HCT116 (cell line): ENCODE measurements around the gene PLA2G1B.

Experiments
- ATF3 ChIP-seq: IDR thresholded peaks from 2 replicates; pipeline ENCODE4 v1.6.1; 2012
- CTCF ChIP-seq, 3 experiments: fragments of 200-600 bp in 1 of 3; sonication (generic) in 1 of 3; IDR thresholded peaks in 2 of 3; conservative IDR thresholded peaks in 1 of 3; 2 replicates each; pipeline ENCODE4 v1.5.1; 2012 to 2017; ENCODE audit warnings: low read depth in 2 of 3, low read length in 2 of 3, antibody characterized with exemption in 1 of 3, borderline replicate concordance in 1 of 3, control low read depth in 1 of 3, mild to moderate bottlenecking in 1 of 3, mixed read lengths in 1 of 3, mixed run types in 1 of 3, moderate library complexity in 1 of 3; ENCODE audit not compliant: insufficient read depth in 1 of 3
- EGR1 ChIP-seq: IDR thresholded peaks from 2 replicates; pipeline ENCODE4 v1.6.1; 2012; ENCODE audit warnings: low read depth
- EZH2 ChIP-seq: fragments of 200-600 bp; sonication (generic); IDR thresholded peaks from 2 replicates; pipeline ENCODE4 v1.6.1; 2017; ENCODE audit warnings: antibody characterized with exemption, mixed run types
- POLR2A ChIP-seq: IDR thresholded peaks from 2 replicates; pipeline ENCODE4 v1.7.0; 2011; ENCODE audit warnings: borderline replicate concordance; ENCODE audit not compliant: insufficient read depth, insufficient read length; ENCODE audit errors: extremely low read depth
- RAD21 ChIP-seq: IDR thresholded peaks from 2 replicates; pipeline ENCODE4 v1.6.1; 2012; ENCODE audit warnings: low read depth, mild to moderate bottlenecking
- SRF ChIP-seq: IDR thresholded peaks from 2 replicates; pipeline ENCODE4 v1.6.1; 2012; ENCODE audit warnings: low read depth

- no peak for TF ChIP-seq CTCF (IDR thresholded peaks at IDR 0.05 in 2 of 3, conservative IDR thresholded peaks at IDR 0.05 in 1 of 3; ENCODE audit: borderline replicate concordance in 1 of 3, insufficient read depth in 1 of 3, low read depth in 2 of 3, low read length in 2 of 3)
- TF ChIP-seq SRF = no peak
- TF ChIP-seq EZH2 = no peak
- TF ChIP-seq EGR1 = no peak
- no peak for TF ChIP-seq ATF3
- TF ChIP-seq RAD21 = no peak
- no peak for TF ChIP-seq POLR2A
Observed at GRCh38 chr12:120343039-120343537, 15.5 kb upstream of the PLA2G1B start.
